GM12878 (cell line): ENCODE data around the gene NUDCD3. TPM values are rescaled to one million over a fixed set of nuclear protein-coding genes. Genes with fewer than 3 reads are reported as not detected.

Experiments used
- ATAC-seq: fragments of 200-7000 bp; cut with Tn5 transposase; 3 replicates; pipeline ENCODE4 v1.9.1; 2020; ENCODE audit warnings: mild to moderate bottlenecking, moderate library complexity
- BruUV-seq: library from RNA; stranded (reverse); fragments of 400-500 nt; replicated peaks from 2 replicates; lab custom pipeline; 2021; lab: Mats Ljungman, UMichigan
- CTCF ChIA-PET: fragments of 300-600 bp; sonication (Branson Sonifier 250); formaldehyde crosslinking; extraction: SDS; loops from one replicate; lab custom pipeline; 2021; ENCODE audit warnings: inconsistent platforms; lab: Yijun Ruan, JAX
- POLR2A ChIA-PET: fragments of 350-600 bp; formaldehyde crosslinking; extraction: SDS; loops from one replicate; lab custom pipeline; 2021; ENCODE audit warnings: inconsistent platforms; lab: Charles Lee
- RAD21 ChIA-PET: fragments of 300-600 bp; sonication (Branson Sonifier 250); formaldehyde crosslinking; loops from one replicate; lab custom pipeline; 2023; ENCODE audit warnings: antibody characterized with exemption; ENCODE audit not compliant: unreplicated experiment; lab: Charles Lee
- SMC1A ChIA-PET: fragments of 300-600 bp; sonication (Branson Sonifier 250); formaldehyde crosslinking; loops from one replicate; lab custom pipeline; 2023; ENCODE audit not compliant: unreplicated experiment, uncharacterized antibody; lab: Charles Lee
- DNase-seq: peaks from one replicate; pipeline ENCODE4 v3.0.0-alpha.2; 2011; ENCODE audit warnings: low read depth, low spot score
- FAIRE-seq: peaks from 3 replicates; lab custom pipeline; 2011; peaks lifted over from hg19 to GRCh38; lab: Jason Lieb, UNC
- H2AFZ ChIP-seq: 2 replicates; pipeline ENCODE4 v1.6.0; 2011; ENCODE audit warnings: low read depth, low read length, control low read depth; ENCODE audit not compliant: control insufficient read depth
- H3K27ac ChIP-seq: 2 replicates; pipeline ENCODE4 v1.5.1; 2011; ENCODE audit warnings: control low read depth; ENCODE audit not compliant: control insufficient read depth, insufficient read depth
- H3K27me3 ChIP-seq, 2 experiments: replicated peaks in 1 of 2; 2 replicates each; pipeline versions ENCODE4 v1.6.0 to v1.6.1; 2011; ENCODE audit warnings: low read length in 1 of 2; ENCODE audit not compliant: control insufficient read depth in 2 of 2, insufficient read depth in 2 of 2
- H3K36me3 ChIP-seq, 2 experiments: 2 replicates each; pipeline ENCODE4 v1.5.1; 2011; ENCODE audit warnings: low read length in 1 of 2; ENCODE audit not compliant: control insufficient read depth in 2 of 2, insufficient read depth in 2 of 2
- H3K4me1 ChIP-seq: 2 replicates; pipeline ENCODE4 v1.6.1; 2011; ENCODE audit warnings: mild to moderate bottlenecking, low read length, moderate library complexity, mixed read lengths; ENCODE audit not compliant: control insufficient read depth, insufficient read depth
- H3K4me2 ChIP-seq: 2 replicates; pipeline ENCODE4 v1.6.0; 2011; ENCODE audit warnings: control low read depth; ENCODE audit not compliant: control insufficient read depth, insufficient read depth
- H3K4me3 ChIP-seq: fragments of 200-600 bp; sonication (generic); 2 replicates; pipeline ENCODE4 v1.5.1; 2016
- H3K79me2 ChIP-seq: 2 replicates; pipeline ENCODE4 v1.6.0; 2011; ENCODE audit warnings: low read length; ENCODE audit not compliant: control insufficient read depth, insufficient read depth
- H3K9ac ChIP-seq: 2 replicates; pipeline ENCODE4 v1.8.0; 2011; ENCODE audit warnings: low read length, control low read depth, mixed read lengths; ENCODE audit not compliant: control insufficient read depth, insufficient read depth
- H3K9me3 ChIP-seq: replicated peaks from 3 replicates; pipeline ENCODE4 v1.5.1; 2011; ENCODE audit warnings: mild to moderate bottlenecking, low read length; ENCODE audit not compliant: control insufficient read depth, insufficient read depth
- H4K20me1 ChIP-seq: 2 replicates; pipeline ENCODE4 v1.6.0; 2011; ENCODE audit not compliant: control insufficient read depth, insufficient read depth
- BCL11A ChIP-seq: IDR thresholded peaks from 2 replicates; pipeline ENCODE4 v1.6.1; 2011; ENCODE audit warnings: low read depth, low read length
- CBX5 ChIP-seq: sonication (generic); IDR thresholded peaks from 2 replicates; pipeline ENCODE4 v1.6.1; 2016; ENCODE audit warnings: low read depth, moderate library complexity, mild to moderate bottlenecking, inconsistent platforms
- EGR1 ChIP-seq, 2 experiments: IDR thresholded peaks; 1 replicate in 1 of 2; 2 replicates in 1 of 2; pipeline ENCODE4 v1.6.1; 2011 to 2012; ENCODE audit warnings: low read depth in 2 of 2, low read length in 2 of 2, borderline replicate concordance in 1 of 2, mild to moderate bottlenecking in 1 of 2, moderate library complexity in 1 of 2
- IKZF2 ChIP-seq, 2 experiments: fragments of 450-650 bp; IDR thresholded peaks; 2 replicates each; pipeline ENCODE4 v1.6.1; 2017; ENCODE audit warnings: mild to moderate bottlenecking in 2 of 2, moderate library complexity in 2 of 2
- PML ChIP-seq: IDR thresholded peaks from 2 replicates; pipeline ENCODE4 v1.6.1; 2012; ENCODE audit warnings: low read length, inconsistent platforms
- WGBS: methylation state at CpG from one replicate; pipeline ENCODE4 v1.1.6; 2016; ENCODE audit warnings: low lambda C conversion rate; ENCODE audit not compliant: insufficient replicate concordance, insufficient coverage; ENCODE audit errors: missing lambda C conversion rate; 5-methylcytosine and 5-hydroxymethylcytosine counted together
- in situ Hi-C: fragments of 300-500 bp; cut with MboI; formaldehyde crosslinking; loops from 9 replicates; pipeline ENCODE4 v1.14.3; 2018; ENCODE audit warnings: mixed read lengths
- intact Hi-C: fragments of 100-400 bp; cut with micrococcal nuclease; formaldehyde crosslinking; loops from one replicate; pipeline ENCODE4 v1.14.2; 2022; ENCODE audit not compliant: unreplicated experiment
- polyA plus RNA-seq, 11 experiments: library from polyadenylated mRNA; depleted of rRNA in 4 of 11; unstranded in 6 of 11; stranded (reverse) in 5 of 11; fragments of >200 nt; fragmentation: Nextera tagmentation in 4 of 11; fragmentation: Illumina TruSeq in 1 of 11; extraction: Ambion mirVana in 4 of 11; extraction: Trizol in 1 of 11; gene quantifications; 1 replicate in 1 of 11; 2 replicates in 10 of 11; pipeline versions ENCODE4 v1.2.1 to v1.2.3, GENCODE V29; 2011 to 2016; ENCODE audit warnings: inconsistent platforms in 2 of 11, missing spikeins in 2 of 11, low read depth in 1 of 11
- total RNA-seq, 4 experiments: library from RNA; depleted of rRNA in 3 of 4; stranded (reverse); fragments of >200 nt in 3 of 4; fragmentation: Illumina TruSeq in 1 of 4; extraction: Trizol in 1 of 4; gene quantifications; 2 replicates each; pipeline versions ENCODE4 v1.2.1 to v1.2.3, GENCODE V29; 2013 to 2021
- TF ChIP-seq, protein P1 (sequence below): IDR thresholded peaks from 2 replicates; pipeline ENCODE4 v1.6.1; 2011; ENCODE audit warnings: low read depth, low read length, improper control_type of control experiment, borderline replicate concordance
- TF ChIP-seq, protein P2 (sequence below): IDR thresholded peaks from 2 replicates; pipeline ENCODE4 v1.6.1; 2011; ENCODE audit warnings: mild to moderate bottlenecking, low read depth, low read length, moderate library complexity; ENCODE audit not compliant: insufficient replicate concordance

NUDCD3 gene
- total and polyA plus RNA-seq, 10 of the 15 experiments (the other 5 are each of a cell fraction or from before 2014, with no cell fraction given): 25.0 to 89.8 (median 46.4) TPM

DNA sequence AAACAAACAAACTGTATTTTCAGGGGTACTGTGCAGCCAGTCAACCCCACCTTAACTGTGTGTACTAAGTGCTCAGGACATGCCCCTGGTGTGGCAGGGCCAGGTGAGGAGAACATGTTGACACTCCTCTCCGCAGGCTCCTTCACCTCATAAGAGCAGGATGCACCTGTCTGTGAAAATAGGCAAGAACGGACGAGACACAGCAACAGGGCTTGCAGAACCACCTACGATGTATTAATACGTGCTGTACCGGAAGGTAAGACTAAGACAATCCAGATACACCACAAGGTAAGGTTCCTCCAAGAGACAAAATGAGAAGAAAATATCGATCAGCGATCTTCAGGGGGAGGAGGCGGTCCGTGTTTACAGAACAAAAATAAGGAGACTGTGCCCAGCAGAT is 99.3 kb downstream of the NUDCD3 start:
- peaks cover 14 to 18% of the 10 kb centered on the region in 2 experiments for H3K36me3 ChIP-seq
- in situ Hi-C loops (no loop called here), intact Hi-C loops (no loop called here)
- H3K27me3 ChIP-seq: no peaks in the 10 kb centered on the region
- TF ChIP-seq, protein P1, sequence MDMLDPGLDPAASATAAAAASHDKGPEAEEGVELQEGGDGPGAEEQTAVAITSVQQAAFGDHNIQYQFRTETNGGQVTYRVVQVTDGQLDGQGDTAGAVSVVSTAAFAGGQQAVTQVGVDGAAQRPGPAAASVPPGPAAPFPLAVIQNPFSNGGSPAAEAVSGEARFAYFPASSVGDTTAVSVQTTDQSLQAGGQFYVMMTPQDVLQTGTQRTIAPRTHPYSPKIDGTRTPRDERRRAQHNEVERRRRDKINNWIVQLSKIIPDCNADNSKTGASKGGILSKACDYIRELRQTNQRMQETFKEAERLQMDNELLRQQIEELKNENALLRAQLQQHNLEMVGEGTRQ: no peak
- TF ChIP-seq CBX5: no peak
- no peak for TF ChIP-seq EGR1 (IDR thresholded peaks at IDR 0.05; ENCODE audit: borderline replicate concordance in 1 of 2, low read depth in 2 of 2, low read length in 2 of 2)
- no peak for TF ChIP-seq PML
- no peak for TF ChIP-seq BCL11A
- TF ChIP-seq, protein P2, sequence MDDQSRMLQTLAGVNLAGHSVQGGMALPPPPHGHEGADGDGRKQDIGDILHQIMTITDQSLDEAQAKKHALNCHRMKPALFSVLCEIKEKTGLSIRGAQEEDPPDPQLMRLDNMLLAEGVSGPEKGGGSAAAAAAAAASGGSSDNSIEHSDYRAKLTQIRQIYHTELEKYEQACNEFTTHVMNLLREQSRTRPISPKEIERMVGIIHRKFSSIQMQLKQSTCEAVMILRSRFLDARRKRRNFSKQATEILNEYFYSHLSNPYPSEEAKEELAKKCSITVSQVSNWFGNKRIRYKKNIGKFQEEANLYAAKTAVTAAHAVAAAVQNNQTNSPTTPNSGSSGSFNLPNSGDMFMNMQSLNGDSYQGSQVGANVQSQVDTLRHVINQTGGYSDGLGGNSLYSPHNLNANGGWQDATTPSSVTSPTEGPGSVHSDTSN: no peak
- no peak for TF ChIP-seq IKZF2 (IDR thresholded peaks at IDR 0.05)
- H2AFZ ChIP-seq: no peak overlapping the region
- BruUV-seq: no TSS peak
- no peak overlapping the region for H3K4me3 ChIP-seq
- no peaks in the 10 kb centered on the region for H4K20me1 ChIP-seq
- no peak for FAIRE-seq
- H3K4me2 ChIP-seq: no peak overlapping the region
- ChIA-PET SMC1A (no interaction called here), RAD21 (no interaction called here), POLR2A (no interaction called here), CTCF (no interaction called here)
- DNase-seq: no peak
- H3K9ac ChIP-seq: no peak overlapping the region
- no peaks in the 10 kb centered on the region for H3K79me2 ChIP-seq
- no peak overlapping the region for H3K27ac ChIP-seq
- 95% methylated on average over 10 of the region's 10 CpGs for WGBS
- no peaks in the 10 kb centered on the region for H3K4me1 ChIP-seq
- no peak for ATAC-seq
- no peaks in the 10 kb centered on the region for H3K9me3 ChIP-seq
